Measurements from ENCODE around the gene IGSF3.
A peak's percentile ranks its signal among the peaks of the same experiment; 100 is the strongest.
"Not testable (repeated sequence)": the region's sequence is repeated elsewhere in the genome, so short reads cannot be mapped to it uniquely, and the experiment has no call there.

Gene IGSF3

DNA sequence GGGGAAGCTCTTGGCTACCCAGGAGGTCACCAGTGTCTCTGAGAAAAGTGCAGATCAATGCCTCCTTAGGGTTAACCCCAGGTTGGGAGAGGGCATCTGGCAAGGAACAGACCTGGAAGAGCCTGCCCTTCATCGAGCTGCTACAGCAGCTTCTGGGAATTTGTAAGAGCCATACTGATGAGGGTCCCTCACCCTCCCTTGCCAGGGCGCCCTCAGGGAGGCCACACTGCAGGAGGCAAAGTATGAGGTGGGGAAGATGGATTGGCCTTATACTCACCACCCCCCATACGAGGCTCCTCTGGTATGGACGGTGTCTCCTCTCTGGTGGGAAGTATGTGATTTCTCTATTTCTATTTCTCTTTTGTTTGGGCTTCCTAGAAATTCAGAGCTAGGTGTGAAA is 13.2 kb downstream of the IGSF3 start:
- no peak overlapping the region for H4K91ac ChIP-seq (ENCODE audit: low read depth, low read length)

GRCh38 chr1:116652598-116652997 is 14.9 kb downstream of the IGSF3 start:
- no CpG with 5 or more reads among the region's 2 CpGs for WGBS (ENCODE audit: extremely low coverage, insufficient coverage, insufficient read length)
- H3K18ac ChIP-seq (ENCODE audit: low read length); H3K36me3 ChIP-seq (ENCODE audit: control insufficient read depth in 1 of 2, insufficient read depth in 2 of 2, low read length in 2 of 2); H4K91ac ChIP-seq (ENCODE audit: low read depth, low read length); H3K27ac ChIP-seq (ENCODE audit: low read depth, low read length); H3K27me3 ChIP-seq (ENCODE audit: insufficient read depth, low read length); H4K12ac ChIP-seq (ENCODE audit: low read depth, low read length); H2AFZ ChIP-seq (ENCODE audit: insufficient read depth, low read length, poor library complexity); H2AK5ac ChIP-seq (ENCODE audit: low read length); H3K9ac ChIP-seq (ENCODE audit: low read length); H4K8ac ChIP-seq (ENCODE audit: low read depth, low read length); H3K4me3 ChIP-seq (ENCODE audit: low read depth, low read length); H3K23ac ChIP-seq (ENCODE audit: low read length); H2BK120ac ChIP-seq (ENCODE audit: insufficient read depth, low read length, poor library complexity); H3K14ac ChIP-seq (ENCODE audit: low read length); H3K9me3 ChIP-seq (ENCODE audit: insufficient read depth, low read depth, low read length); H2BK5ac ChIP-seq (ENCODE audit: low read depth, low read length, poor library complexity); H3K4me2 ChIP-seq (ENCODE audit: low read length): not testable (repeated sequence)
- Histone ChIP-seq H3K79me1 (ENCODE audit: low read length) (peaks cover 21% of the 10 kb centered on the region), H3K4ac (ENCODE audit: low read depth, low read length) (peak overlapping the region; percentile 16), H3K79me2 (ENCODE audit: control insufficient read depth, insufficient read depth, low read length, poor library complexity) (peaks cover 11% of the 10 kb centered on the region), H2BK12ac (ENCODE audit: low read length) (peak overlapping the region; percentile 39), H3K4me1 (ENCODE audit: control insufficient read depth in 1 of 2, insufficient read depth in 2 of 2, low read length in 2 of 2) (peaks cover 25 to 35% of the 10 kb centered on the region in 2 experiments)
- peak in 1 of 2 donors; percentile 81 for DNase-seq

More for the DNA sequence above, 13.2 kb downstream of the IGSF3 start:
- peaks cover 11% of the 10 kb centered on the region for H3K79me1 ChIP-seq (ENCODE audit: low read length)
- no peak overlapping the region for H4K8ac ChIP-seq (ENCODE audit: low read depth, low read length)
- no peak overlapping the region for H4K12ac ChIP-seq (ENCODE audit: low read depth, low read length)
- H3K9ac ChIP-seq (ENCODE audit: low read length) = no peak overlapping the region
- no peak overlapping the region for H3K4me3 ChIP-seq (ENCODE audit: low read depth, low read length)
- H3K4me1 ChIP-seq (ENCODE audit: control insufficient read depth in 1 of 2, insufficient read depth in 2 of 2, low read length in 2 of 2) = peaks cover 19 to 32% of the 10 kb centered on the region in 2 experiments
- DNase-seq = peak; percentile 28 to 58
- no peak overlapping the region for H3K27ac ChIP-seq (ENCODE audit: low read depth, low read length)
- peak overlapping the region; percentile 28 for H3K14ac ChIP-seq (ENCODE audit: low read length)
- H3K4me2 ChIP-seq (ENCODE audit: low read length) = no peak overlapping the region
- H3K23ac ChIP-seq (ENCODE audit: low read length) = no peak overlapping the region
- H3K18ac ChIP-seq (ENCODE audit: low read length) = no peak overlapping the region
- H3K36me3 ChIP-seq (ENCODE audit: control insufficient read depth in 1 of 2, insufficient read depth in 2 of 2, low read length in 2 of 2) = peaks cover 3 to 8% of the 10 kb centered on the region in 2 experiments
- peak overlapping the region; percentile 61 for H2BK12ac ChIP-seq (ENCODE audit: low read length)
- H3K4ac ChIP-seq (ENCODE audit: low read depth, low read length) = peak overlapping the region; percentile 52
- H2BK5ac ChIP-seq (ENCODE audit: low read depth, low read length, poor library complexity) = no peak overlapping the region
- no peaks in the 10 kb centered on the region for H3K27me3 ChIP-seq (ENCODE audit: insufficient read depth, low read length)
- WGBS (ENCODE audit: extremely low coverage, insufficient coverage, insufficient read length) = no CpG with 5 or more reads among the region's 4 CpGs
- peaks cover 10% of the 10 kb centered on the region for H3K79me2 ChIP-seq (ENCODE audit: control insufficient read depth, insufficient read depth, low read length, poor library complexity)
- H2AK5ac ChIP-seq (ENCODE audit: low read length) = no peak overlapping the region
- no peak overlapping the region for H2AFZ ChIP-seq (ENCODE audit: insufficient read depth, low read length, poor library complexity)
- H3K9me3 ChIP-seq (ENCODE audit: insufficient read depth, low read depth, low read length) = no peaks in the 10 kb centered on the region
- H2BK120ac ChIP-seq (ENCODE audit: insufficient read depth, low read length, poor library complexity) = no peak overlapping the region

DNA sequence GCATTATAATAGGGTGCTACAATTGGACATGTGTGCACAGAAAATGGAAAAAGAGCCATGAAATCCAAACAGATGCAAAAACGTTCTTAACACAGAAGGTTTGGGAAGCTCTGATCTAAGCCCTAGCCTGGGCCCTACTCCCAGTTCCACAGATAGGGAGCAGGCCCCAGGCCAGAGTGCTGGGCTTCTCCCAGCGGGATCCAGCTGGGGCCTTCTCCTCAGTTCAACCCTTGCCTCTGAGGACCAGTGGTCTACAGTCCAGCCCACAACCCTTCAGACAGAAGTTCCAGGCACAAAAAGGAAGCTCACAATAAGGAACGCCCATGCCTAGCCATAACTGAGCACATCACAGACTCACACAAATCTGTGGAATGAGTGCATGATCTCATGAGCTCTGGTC is 16.8 kb downstream of the IGSF3 start:
- peak overlapping the region; percentile 68 for H3K4ac ChIP-seq (ENCODE audit: low read depth, low read length)
- H3K9me3 ChIP-seq (ENCODE audit: insufficient read depth, low read depth, low read length); DNase-seq; H3K4me2 ChIP-seq (ENCODE audit: low read length); H3K27me3 ChIP-seq (ENCODE audit: insufficient read depth, low read length); H4K12ac ChIP-seq (ENCODE audit: low read depth, low read length); H3K36me3 ChIP-seq (ENCODE audit: control insufficient read depth in 1 of 2, insufficient read depth in 2 of 2, low read length in 2 of 2); H2AK5ac ChIP-seq (ENCODE audit: low read length); H3K9ac ChIP-seq (ENCODE audit: low read length); H3K4me3 ChIP-seq (ENCODE audit: low read depth, low read length); H3K18ac ChIP-seq (ENCODE audit: low read length); H4K8ac ChIP-seq (ENCODE audit: low read depth, low read length); H2AFZ ChIP-seq (ENCODE audit: insufficient read depth, low read length, poor library complexity); H3K23ac ChIP-seq (ENCODE audit: low read length): not testable (repeated sequence)
- H2BK120ac ChIP-seq (ENCODE audit: insufficient read depth, low read length, poor library complexity) = peak overlapping the region; percentile 54
- peak overlapping the region; percentile 8 for H2BK5ac ChIP-seq (ENCODE audit: low read depth, low read length, poor library complexity)
- peak overlapping the region; percentile 43 for H3K27ac ChIP-seq (ENCODE audit: low read depth, low read length)
- peak overlapping the region; percentile 27 for H3K14ac ChIP-seq (ENCODE audit: low read length)
- peak overlapping the region; percentile 51 for H4K91ac ChIP-seq (ENCODE audit: low read depth, low read length)
- peak overlapping the region; percentile 36 for H2BK12ac ChIP-seq (ENCODE audit: low read length)
- peaks cover 34% of the 10 kb centered on the region for H3K79me1 ChIP-seq (ENCODE audit: low read length)
- H3K4me1 ChIP-seq (ENCODE audit: control insufficient read depth in 1 of 2, insufficient read depth in 2 of 2, low read length in 2 of 2) = peaks cover 39 to 44% of the 10 kb centered on the region in 2 experiments
- no CpG with 5 or more reads among the region's 3 CpGs for WGBS (ENCODE audit: extremely low coverage, insufficient coverage, insufficient read length)
- H3K79me2 ChIP-seq (ENCODE audit: control insufficient read depth, insufficient read depth, low read length, poor library complexity) = peaks cover 15% of the 10 kb centered on the region

DNA sequence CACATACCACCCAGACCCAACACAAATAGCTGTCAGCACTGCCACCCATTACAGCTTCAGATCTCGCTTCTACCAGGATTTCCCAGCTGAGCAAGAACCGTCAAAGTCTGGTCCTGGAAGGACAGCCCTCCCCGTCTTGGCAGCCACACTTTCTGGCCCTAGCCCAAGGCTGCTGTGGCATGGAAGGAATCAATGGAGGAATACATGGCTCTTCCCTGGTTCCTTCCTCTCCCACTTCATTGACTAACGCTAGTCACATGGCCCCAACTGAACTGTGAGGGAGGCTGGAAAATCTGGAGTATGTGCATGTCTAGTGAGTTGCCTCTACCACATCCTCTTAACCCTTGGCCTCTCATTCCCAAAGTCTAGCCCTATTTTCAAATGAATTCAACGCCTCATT is 18.5 kb downstream of the IGSF3 start:
- Histone ChIP-seq H3K79me2 (ENCODE audit: control insufficient read depth, insufficient read depth, low read length, poor library complexity) (peaks cover 14% of the 10 kb centered on the region), H3K4me2 (ENCODE audit: low read length) (peak overlapping the region; percentile 36), H3K4me1 (ENCODE audit: control insufficient read depth in 1 of 2, insufficient read depth in 2 of 2, low read length in 2 of 2) (peaks cover 45 to 50% of the 10 kb centered on the region in 2 experiments), H3K18ac (ENCODE audit: low read length) (peak overlapping the region; percentile 86), H2BK12ac (ENCODE audit: low read length) (peak overlapping the region; percentile 85), H4K91ac (ENCODE audit: low read depth, low read length) (peak overlapping the region; percentile 88), H3K14ac (ENCODE audit: low read length) (peak overlapping the region; percentile 82), H2BK120ac (ENCODE audit: insufficient read depth, low read length, poor library complexity) (peak overlapping the region; percentile 74), H3K79me1 (ENCODE audit: low read length) (peaks cover 41% of the 10 kb centered on the region), H2BK5ac (ENCODE audit: low read depth, low read length, poor library complexity) (peak overlapping the region; percentile 84), H3K4ac (ENCODE audit: low read depth, low read length) (peak overlapping the region; percentile 71), H4K8ac (ENCODE audit: low read depth, low read length) (peak overlapping the region; percentile 63), H3K27ac (ENCODE audit: low read depth, low read length) (peak overlapping the region; percentile 96), H2AK5ac (ENCODE audit: low read length) (peak overlapping the region; percentile 81)
- not testable (repeated sequence) for H3K9me3 ChIP-seq (ENCODE audit: insufficient read depth, low read depth, low read length); H3K27me3 ChIP-seq (ENCODE audit: insufficient read depth, low read length); H3K4me3 ChIP-seq (ENCODE audit: low read depth, low read length); H3K36me3 ChIP-seq (ENCODE audit: control insufficient read depth in 1 of 2, insufficient read depth in 2 of 2, low read length in 2 of 2); H2AFZ ChIP-seq (ENCODE audit: insufficient read depth, low read length, poor library complexity); H3K23ac ChIP-seq (ENCODE audit: low read length); DNase-seq; H4K12ac ChIP-seq (ENCODE audit: low read depth, low read length); H3K9ac ChIP-seq (ENCODE audit: low read length)
- no CpG with 5 or more reads among the region's 5 CpGs for WGBS (ENCODE audit: extremely low coverage, insufficient coverage, insufficient read length)

All from trophoblast cell (in vitro differentiated cells and primary cell).